DOHH2 (cell line): ENCODE results near the gene RNASEH2A.

Source experiments
- H3F3A ChIP-seq: fragments of 200-600 bp; sonication (generic), shearing (Covaris generic); 2 replicates; pipeline ENCODE4 v1.6.0; 2016; ENCODE audit warnings: antibody characterized with exemption, mild to moderate bottlenecking; ENCODE audit not compliant: control insufficient read depth, insufficient read depth
- H3K27ac ChIP-seq: fragments of 200-600 bp; sonication (generic); 2 replicates; pipeline ENCODE4 v1.5.1; 2014; ENCODE audit warnings: low read depth, mild to moderate bottlenecking, low read length, moderate library complexity
- H3K27me3 ChIP-seq: fragments of 200-600 bp; sonication (generic); 2 replicates; pipeline ENCODE4 v1.6.1; 2014; ENCODE audit warnings: mild to moderate bottlenecking, low read length, mixed read lengths; ENCODE audit not compliant: control insufficient read depth
- H3K36me3 ChIP-seq: fragments of 200-600 bp; sonication (generic); 2 replicates; pipeline ENCODE4 v1.6.1; 2014; ENCODE audit warnings: mild to moderate bottlenecking, low read length, moderate library complexity, mixed read lengths; ENCODE audit not compliant: control insufficient read depth
- H3K4me1 ChIP-seq: fragments of 200-600 bp; sonication (generic); 2 replicates; pipeline ENCODE4 v1.6.1; 2014; ENCODE audit warnings: mild to moderate bottlenecking, low read length, mixed read lengths; ENCODE audit not compliant: control insufficient read depth
- H3K4me2 ChIP-seq: fragments of 200-600 bp; sonication (generic); 2 replicates; pipeline ENCODE4 v1.6.0; 2014; ENCODE audit warnings: mild to moderate bottlenecking, low read length, moderate library complexity
- H3K4me3 ChIP-seq: fragments of 200-600 bp; sonication (generic); 2 replicates; pipeline ENCODE4 v1.5.1; 2014; ENCODE audit warnings: mild to moderate bottlenecking, low read length, mixed read lengths
- H3K79me2 ChIP-seq: fragments of 200-600 bp; sonication (generic); 2 replicates; pipeline ENCODE4 v1.6.1; 2014; ENCODE audit warnings: mild to moderate bottlenecking, low read length, mixed read lengths; ENCODE audit not compliant: control insufficient read depth
- H3K9me2 ChIP-seq: fragments of 200-600 bp; sonication (generic); replicated peaks from 2 replicates; pipeline ENCODE4 v1.6.1; 2014; ENCODE audit warnings: mild to moderate bottlenecking, low read length, mixed read lengths; ENCODE audit not compliant: control insufficient read depth
- H3K9me3 ChIP-seq: fragments of 200-600 bp; sonication (generic); 2 replicates; pipeline ENCODE4 v1.6.1; 2014; ENCODE audit warnings: antibody characterized with exemption, low read length, mixed read lengths; ENCODE audit not compliant: control insufficient read depth, insufficient read depth
- H4K20me1 ChIP-seq: fragments of 200-600 bp; sonication (generic); 2 replicates; pipeline ENCODE4 v1.6.0; 2014; ENCODE audit warnings: low read depth, mild to moderate bottlenecking, antibody characterized with exemption, low read length, moderate library complexity; ENCODE audit not compliant: control insufficient read depth, insufficient read depth
- CTCF ChIP-seq: fragments of 200-600 bp; sonication (generic); IDR thresholded peaks from one replicate; pipeline ENCODE4 v1.5.1; 2014; ENCODE audit warnings: antibody characterized with exemption, mild to moderate bottlenecking, low read depth, low read length; ENCODE audit not compliant: poor library complexity, severe bottlenecking
- EZH2phosphoT487 ChIP-seq: fragments of 200-600 bp; sonication (generic); IDR thresholded peaks from 2 replicates; pipeline ENCODE4 v1.6.1; 2017; ENCODE audit warnings: borderline replicate concordance, mild to moderate bottlenecking, antibody characterized with exemption, low read length, moderate library complexity, mixed read lengths

RNASEH2A gene

GRCh38 chr19:12825254-12826131 is 19.1 kb downstream of the RNASEH2A start:
- H3K9me3 ChIP-seq = no peaks in the 10 kb centered on the region
- H3K4me1 ChIP-seq = peaks cover 7% of the 10 kb centered on the region
- H3K79me2 ChIP-seq = no peaks in the 10 kb centered on the region
- no peaks in the 10 kb centered on the region for H3K9me2 ChIP-seq
- no peak overlapping the region for H3K27ac ChIP-seq
- no peaks in the 10 kb centered on the region for H3F3A ChIP-seq
- no peaks in the 10 kb centered on the region for H3K36me3 ChIP-seq
- no peaks in the 10 kb centered on the region for H4K20me1 ChIP-seq
- no peaks in the 10 kb centered on the region for H3K27me3 ChIP-seq
- TF ChIP-seq CTCF = no peak
- H3K4me3 ChIP-seq = no peak overlapping the region
- no peak overlapping the region for H3K4me2 ChIP-seq

GRCh38 chr19:12828494-12828893 is 22.1 kb downstream of the RNASEH2A start:
- H3K36me3 ChIP-seq = no peaks in the 10 kb centered on the region
- no peaks in the 10 kb centered on the region for H3K9me2 ChIP-seq
- peaks cover 5% of the 10 kb centered on the region for H3F3A ChIP-seq
- peaks cover 21% of the 10 kb centered on the region for H3K27me3 ChIP-seq
- H3K27ac ChIP-seq = no peak overlapping the region
- peaks cover 18% of the 10 kb centered on the region for H3K4me1 ChIP-seq
- no peaks in the 10 kb centered on the region for H3K9me3 ChIP-seq
- H3K4me3 ChIP-seq = peak overlapping the region; percentile 31; the same call in 1 of the 2 replicates
- no peaks in the 10 kb centered on the region for H4K20me1 ChIP-seq
- H3K79me2 ChIP-seq = no peaks in the 10 kb centered on the region
- H3K4me2 ChIP-seq = peak overlapping the region; percentile 32
- TF ChIP-seq EZH2phosphoT487 (no peak), CTCF (no peak)

- Histone ChIP-seq H4K20me1 (no peaks in the 10 kb centered on the region), H3K4me1 (peaks cover 51% of the 10 kb centered on the region), H3K4me2 (peak overlapping the region; percentile 48), H3K79me2 (no peaks in the 10 kb centered on the region), H3K36me3 (no peaks in the 10 kb centered on the region), H3K4me3 (peak overlapping the region; percentile 48), H3K9me3 (no peaks in the 10 kb centered on the region), H3F3A (peaks cover 14% of the 10 kb centered on the region), H3K9me2 (no peaks in the 10 kb centered on the region), H3K27me3 (peaks cover 36% of the 10 kb centered on the region), H3K27ac (no peak overlapping the region)
- TF ChIP-seq CTCF (no peak), EZH2phosphoT487 (no peak)
Measured at GRCh38 chr19:12833418-12833737, 27.0 kb downstream of the RNASEH2A start.
